ENCODE results near the gene DNAH3.

GRCh38 chr16:21189311-21189710 is 38.7 kb upstream of the DNAH3 start:
- TF ChIP-seq CTCF (IDR thresholded peaks at IDR 0.05) (no peak), POLR2A (IDR thresholded peaks at IDR 0.05) (no peak)
